Stomach (tissue), 4 donors: Measurements from ENCODE around the gene PTPN2.

ENCODE experiments used
- CTCF ChIP-seq, 7 experiments: fragments of 450-650 bp in 4 of 7; fragments of 200-600 bp in 3 of 7; sonication (generic) in 3 of 7; IDR thresholded peaks; one replicate each; pipeline ENCODE4 v1.5.1; 2016 to 2019; ENCODE audit warnings: antibody characterized with exemption in 7 of 7, control low read depth in 2 of 7, mild to moderate bottlenecking in 1 of 7
- POLR2A ChIP-seq, 4 donors: fragments of 450-650 bp; IDR thresholded peaks; one replicate each; pipeline ENCODE4 v1.6.1; 2016; ENCODE audit warnings: antibody characterized with exemption in 4 of 4, control low read depth in 2 of 4, mild to moderate bottlenecking in 1 of 4, moderate library complexity in 1 of 4

- no peak for TF ChIP-seq CTCF (IDR thresholded peaks at IDR 0.05)
- TF ChIP-seq POLR2A (IDR thresholded peaks at IDR 0.05): no peak
Measured at GRCh38 chr18:12858991-12859390, 25.0 kb downstream of the PTPN2 start.
